Ovary (tissue), 9 donors: ENCODE results near the gene UNC5B. TPM values are rescaled to one million over a fixed set of nuclear protein-coding genes. Genes with fewer than 3 reads are reported as not detected.

Source experiments
- DNase-seq, 5 donors: peaks; one replicate each; pipeline ENCODE4 v3.0.0-alpha.2; 2019 to 2020
- H3K27ac ChIP-seq, 2 donors: fragments of 200-600 bp; one replicate each; pipeline versions ENCODE4 v1.5.1 to v1.8.0; 2019 to 2022
- H3K27me3 ChIP-seq: fragments of 200-600 bp; one replicate; pipeline ENCODE4 v1.8.0; 2022
- H3K36me3 ChIP-seq: fragments of 200-600 bp; sonication (generic); one replicate; pipeline ENCODE4 v1.5.1; 2019
- H3K4me1 ChIP-seq: one replicate; pipeline ENCODE4 v1.8.1; 2013; ENCODE audit warnings: mild to moderate bottlenecking, moderate library complexity; ENCODE audit not compliant: insufficient read depth
- H3K4me3 ChIP-seq: fragments of 200-600 bp; sonication (generic); one replicate; pipeline ENCODE4 v1.5.1; 2017
- H3K9me3 ChIP-seq, 2 donors: fragments of 200-600 bp in 1 of 2; sonication (generic) in 1 of 2; one replicate each; pipeline versions ENCODE4 v1.5.1 to v1.8.1; 2013 to 2019; ENCODE audit warnings: mild to moderate bottlenecking in 1 of 2, moderate library complexity in 1 of 2
- EP300 ChIP-seq: sonication (generic); formaldehyde crosslinking; IDR thresholded peaks from one replicate; pipeline ENCODE4 v1.6.1; 2017; ENCODE audit warnings: antibody characterized with exemption
- POLR2A ChIP-seq: fragments of 450-650 bp; IDR thresholded peaks from one replicate; pipeline ENCODE4 v1.6.1; 2017; ENCODE audit warnings: antibody characterized with exemption, mild to moderate bottlenecking, moderate library complexity
- WGBS, 3 donors: extraction: QIAGEN DNeasy Blood & Tissue Kit in 1 of 3; methylation state at CpG; one replicate each; pipeline versions ENCODE4 v1.1.5 to v1.1.7; 2013 to 2017; 5-methylcytosine and 5-hydroxymethylcytosine counted together
- intact Hi-C, 4 donors: fragments of 100-400 bp; cut with DNase I; formaldehyde crosslinking; loops; one replicate each; pipeline versions ENCODE4 v1.11.0 to v1.15.1; 2022 to 2023
- polyA plus RNA-seq, 2 donors: library from polyadenylated mRNA; stranded (reverse); fragments of 200-250 nt in 1 of 2; fragments of 350-450 nt in 1 of 2; fragmentation: Illumina TruSeq in 1 of 2; extraction: RNeasy Lipid Tissue Mini Kit (QIAGEN cat#74804) in 1 of 2; gene quantifications; one replicate each; pipeline ENCODE4 v1.2.3, GENCODE V29; 2013 to 2014
- total RNA-seq, 7 donors: library from RNA; depleted of rRNA in 2 of 7; stranded (reverse); fragments of >200 nt in 2 of 7; fragmentation: NEBNext Ultra II Directional in 3 of 7; extraction: Animal tissue kit (Norgen Biotek cat#: 25700) in 3 of 7; gene quantifications; one replicate each; pipeline versions ENCODE4 v1.1.0 to v1.2.4, GENCODE V29; 2016 to 2023
- TF ChIP-seq, protein P1 (sequence below), 3 donors: fragments of 450-650 bp in 2 of 3; fragments of 200-600 bp in 1 of 3; IDR thresholded peaks; one replicate each; pipeline versions ENCODE4 v1.5.1 to v1.8.0; 2016 to 2022; ENCODE audit warnings: antibody characterized with exemption in 3 of 3, mild to moderate bottlenecking in 1 of 3
- donor health status: DM: no; HTN: no; CAD: no; lungs with moderate emphysema.
- donor health status: DM: no; HTN: no; CAD: no.
- donor health status: Bipolar disorder and iron deficiency.
- donor health status: DM: yes; HTN: yes; CAD: no.
- donor health status: DM: no; HTN: no; CAD: no.
- donor health status: DM: yes; HTN: yes; CAD: no.

Gene UNC5B
- total and polyA plus RNA-seq, 9 donors, result 2.7 to 48.0 (median 6.3) TPM

GRCh38 chr10:71319800-71320392, 107.5 kb downstream of the UNC5B start:
- H3K4me1 ChIP-seq, result peaks cover 8% of the 10 kb centered on the region
- peak overlapping the region; percentile 76 for H3K4me3 ChIP-seq
- DNase-seq, result no peak
- 29 to 41% (median 36%) methylated on average over 8 of the region's 8 CpGs for WGBS, 3 donors
- TF ChIP-seq, protein P1, sequence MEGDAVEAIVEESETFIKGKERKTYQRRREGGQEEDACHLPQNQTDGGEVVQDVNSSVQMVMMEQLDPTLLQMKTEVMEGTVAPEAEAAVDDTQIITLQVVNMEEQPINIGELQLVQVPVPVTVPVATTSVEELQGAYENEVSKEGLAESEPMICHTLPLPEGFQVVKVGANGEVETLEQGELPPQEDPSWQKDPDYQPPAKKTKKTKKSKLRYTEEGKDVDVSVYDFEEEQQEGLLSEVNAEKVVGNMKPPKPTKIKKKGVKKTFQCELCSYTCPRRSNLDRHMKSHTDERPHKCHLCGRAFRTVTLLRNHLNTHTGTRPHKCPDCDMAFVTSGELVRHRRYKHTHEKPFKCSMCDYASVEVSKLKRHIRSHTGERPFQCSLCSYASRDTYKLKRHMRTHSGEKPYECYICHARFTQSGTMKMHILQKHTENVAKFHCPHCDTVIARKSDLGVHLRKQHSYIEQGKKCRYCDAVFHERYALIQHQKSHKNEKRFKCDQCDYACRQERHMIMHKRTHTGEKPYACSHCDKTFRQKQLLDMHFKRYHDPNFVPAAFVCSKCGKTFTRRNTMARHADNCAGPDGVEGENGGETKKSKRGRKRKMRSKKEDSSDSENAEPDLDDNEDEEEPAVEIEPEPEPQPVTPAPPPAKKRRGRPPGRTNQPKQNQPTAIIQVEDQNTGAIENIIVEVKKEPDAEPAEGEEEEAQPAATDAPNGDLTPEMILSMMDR (IDR thresholded peaks at IDR 0.05), result no peak
- TF ChIP-seq POLR2A, result no peak
- no peak for TF ChIP-seq EP300
- intact Hi-C loops, result loop anchor here (2.0 to 10.0 kb wide), 12 partner anchors 55 to 1017 kb away; no protein-coding TSS in a partner anchor
- H3K27me3 ChIP-seq, result no peaks in the 10 kb centered on the region
- no peaks in the 10 kb centered on the region for H3K9me3 ChIP-seq
- H3K27ac ChIP-seq, result peak overlapping the region; percentile 83 to 91
- H3K36me3 ChIP-seq, result no peaks in the 10 kb centered on the region

DNA sequence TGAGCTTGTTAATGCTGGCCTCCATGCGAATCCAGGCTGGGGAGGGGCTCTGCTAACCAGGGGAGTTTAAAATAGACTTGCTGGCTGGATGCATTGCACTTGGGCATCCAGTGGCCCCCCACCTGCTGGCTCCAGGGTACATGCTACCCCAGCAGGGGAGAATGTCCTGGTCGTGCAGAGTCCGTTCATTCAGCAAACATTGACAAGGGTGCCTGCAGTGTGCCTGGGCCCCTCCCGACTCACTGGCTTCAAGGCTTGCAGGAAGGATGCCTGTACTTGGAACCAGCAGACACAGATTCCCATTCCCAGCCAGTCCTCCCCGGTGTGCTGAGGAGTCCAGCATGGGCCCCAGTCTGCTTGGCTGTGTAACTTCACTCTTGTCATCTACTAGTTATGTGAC, 108.2 kb downstream of the UNC5B start:
- TF ChIP-seq, protein P1 (IDR thresholded peaks at IDR 0.05), result no peak
- TF ChIP-seq POLR2A (no peak), EP300 (no peak)
- DNase-seq, result no peak
- intact Hi-C loops, result loop anchor here in 2 of 4 donors (5.0 to 10.0 kb wide), 3 partner anchors 54 to 292 kb away; no protein-coding TSS in a partner anchor
- Histone ChIP-seq H3K4me1 (peaks cover 8% of the 10 kb centered on the region), H3K27me3 (no peaks in the 10 kb centered on the region), H3K9me3 (no peaks in the 10 kb centered on the region), H3K4me3 (no peak overlapping the region), H3K27ac (no peak overlapping the region), H3K36me3 (no peaks in the 10 kb centered on the region)
- 81 to 92% (median 87%) methylated on average over 5 of the region's 5 CpGs for WGBS, 3 donors

DNA sequence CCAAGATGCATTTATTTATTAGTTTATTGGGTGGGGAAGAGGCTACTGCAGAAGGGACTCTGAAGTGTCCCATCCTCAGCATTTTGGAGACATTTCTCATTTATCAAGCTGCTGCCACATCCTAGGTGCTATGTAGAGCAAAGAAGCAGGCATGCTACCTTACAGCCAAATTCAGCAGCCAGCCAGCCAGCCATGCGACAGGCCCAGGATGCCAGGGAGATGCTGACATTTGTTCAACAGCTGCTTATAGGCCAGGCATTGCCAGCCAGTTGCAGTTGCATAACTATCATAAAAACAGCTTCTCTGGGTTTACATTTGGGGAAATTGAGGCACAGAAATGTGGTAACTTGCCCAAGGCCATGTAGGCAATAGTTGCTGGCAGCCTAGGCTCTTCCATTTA, 109.0 kb downstream of the UNC5B start:
- H3K4me3 ChIP-seq, result no peak overlapping the region
- WGBS, 3 donors, result 91 to 100% (median 94%) methylated on average over 1 of the region's 1 CpG
- H3K36me3 ChIP-seq, result no peaks in the 10 kb centered on the region
- DNase-seq, result no peak
- peaks cover 8% of the 10 kb centered on the region for H3K4me1 ChIP-seq
- H3K27me3 ChIP-seq, result no peaks in the 10 kb centered on the region
- no peak overlapping the region for H3K27ac ChIP-seq
- no peaks in the 10 kb centered on the region for H3K9me3 ChIP-seq
- intact Hi-C loops, result loop anchor here in 2 of 4 donors (5.0 to 10.0 kb wide), 3 partner anchors 53 to 291 kb away; no protein-coding TSS in a partner anchor
- TF ChIP-seq EP300 (no peak), POLR2A (no peak)
- TF ChIP-seq, protein P1 (IDR thresholded peaks at IDR 0.05), result no peak

GRCh38 chr10:71323407-71323806, 111.0 kb downstream of the UNC5B start:
- Histone ChIP-seq H3K9me3 (no peaks in the 10 kb centered on the region), H3K4me1 (peaks cover 5% of the 10 kb centered on the region), H3K27ac (no peak overlapping the region), H3K4me3 (no peak overlapping the region), H3K27me3 (no peaks in the 10 kb centered on the region), H3K36me3 (no peaks in the 10 kb centered on the region)
- intact Hi-C loops, result loop anchor here in 2 of 4 donors (5.0 to 10.0 kb wide), 3 partner anchors 51 to 289 kb away; no protein-coding TSS in a partner anchor
- 79 to 82% (median 80%) methylated on average over 4 of the region's 4 CpGs for WGBS, 3 donors
- TF ChIP-seq, protein P1 (IDR thresholded peaks at IDR 0.05), result no peak
- no peak for TF ChIP-seq EP300
- TF ChIP-seq POLR2A, result no peak
- no peak for DNase-seq
